CD4-positive, alpha-beta T cell (primary cell): ENCODE measurements around the gene PRKCG. TPM values are rescaled to one million over a fixed set of nuclear protein-coding genes. Genes with fewer than 3 reads are reported as not detected.
"Not testable (repeated sequence)": the region's sequence is repeated elsewhere in the genome, so short reads cannot be mapped to it uniquely, and the experiment has no call there.

Experiments used
- ATAC-seq: fragments of 200-7000 bp; cut with Tn5 transposase; one replicate; pipeline ENCODE4 v1.10.0; 2022; ENCODE audit warnings: mild to moderate bottlenecking; ENCODE audit not compliant: poor library complexity
- CTCF ChIA-PET: fragments of 350-600 bp; sonication (Branson Sonifier 250); formaldehyde crosslinking; loops from one replicate; lab custom pipeline; 2021; ENCODE audit warnings: antibody characterized with exemption, inconsistent platforms; lab: Charles Lee
- POLR2A ChIA-PET: fragments of 350-600 bp; sonication (Branson Sonifier 250); formaldehyde crosslinking; loops from one replicate; lab custom pipeline; 2021; ENCODE audit warnings: antibody characterized with exemption, inconsistent platforms; lab: Charles Lee
- DNase-seq, 14 experiments: peaks; one replicate each; pipeline ENCODE4 v3.0.0-alpha.2; 2013 to 2020; ENCODE audit warnings: mixed read lengths in 2 of 14
- H3K27ac ChIP-seq, 2 donors: one replicate each; pipeline versions ENCODE4 v1.5.1 to v1.7.0; 2013; ENCODE audit warnings: low read length in 2 of 2, low read depth in 1 of 2, mild to moderate bottlenecking in 1 of 2
- H3K27me3 ChIP-seq, 2 experiments: 1 replicate in 1 of 2; 2 replicates in 1 of 2; pipeline versions ENCODE4 v1.6.1 to v1.7.0; 2013; ENCODE audit warnings: low read length in 2 of 2, control low read depth in 1 of 2, mild to moderate bottlenecking in 1 of 2, moderate library complexity in 1 of 2; ENCODE audit not compliant: insufficient read depth in 2 of 2, control insufficient read depth in 1 of 2
- H3K36me3 ChIP-seq: one replicate; pipeline ENCODE4 v1.6.1; 2013; ENCODE audit warnings: low read length, control low read depth; ENCODE audit not compliant: insufficient read depth
- H3K4me1 ChIP-seq: one replicate; pipeline ENCODE4 v1.6.1; 2013; ENCODE audit warnings: low read length, control low read depth; ENCODE audit not compliant: insufficient read depth
- H3K4me3 ChIP-seq: one replicate; pipeline ENCODE4 v1.5.1; 2013; ENCODE audit warnings: mild to moderate bottlenecking, low read length, moderate library complexity
- H3K9me3 ChIP-seq, 2 experiments: 1 replicate in 1 of 2; 2 replicates in 1 of 2; pipeline versions ENCODE4 v1.6.1 to v1.7.0; 2013; ENCODE audit warnings: low read length in 2 of 2, mild to moderate bottlenecking in 2 of 2, control low read depth in 1 of 2, moderate library complexity in 1 of 2; ENCODE audit not compliant: control insufficient read depth in 1 of 2, insufficient read depth in 1 of 2
- H3K27ac Mint-ChIP-seq: one replicate; pipeline ENCODE4 v1.8.0; 2020; ENCODE audit warnings: mixed read lengths
- H3K27me3 Mint-ChIP-seq: one replicate; pipeline ENCODE4 v1.8.0; 2021; ENCODE audit warnings: mixed read lengths
- H3K36me3 Mint-ChIP-seq: one replicate; pipeline ENCODE4 v1.8.0; 2021; ENCODE audit warnings: low read depth, mixed read lengths
- H3K4me1 Mint-ChIP-seq: one replicate; pipeline ENCODE4 v1.8.0; 2021; ENCODE audit warnings: low read depth, mixed read lengths
- H3K4me3 Mint-ChIP-seq: one replicate; pipeline ENCODE4 v1.8.0; 2020; ENCODE audit warnings: mild to moderate bottlenecking, mixed read lengths
- H3K9me3 Mint-ChIP-seq: one replicate; pipeline ENCODE4 v1.8.0; 2020; ENCODE audit warnings: mixed read lengths
- intact Hi-C, 2 experiments: fragments of 100-400 bp; cut with DNase I in 1 of 2; cut with micrococcal nuclease in 1 of 2; formaldehyde crosslinking; loops; one replicate each; pipeline versions ENCODE4 v1.15.1 to v1.9.0; 2023 to 2025; cut with DNase I, micrococcal nuclease
- polyA plus RNA-seq, 2 donors: library from polyadenylated mRNA; unstranded; fragments of 120-200 nt; gene quantifications; one replicate each; pipeline ENCODE4 v1.2.1, GENCODE V29; 2013
- total RNA-seq, 174 experiments: library from RNA in 2 of 174; stranded (reverse) in 2 of 174; gene quantifications; one replicate each; pipeline ENCODE4 v1.2.3 and lab custom pipeline; 2021 to 2026
- TF ChIP-seq, protein P1 (sequence below): fragments of 200-600 bp; IDR thresholded peaks from one replicate; pipeline ENCODE4 v1.8.0; 2022; ENCODE audit warnings: antibody characterized with exemption, mild to moderate bottlenecking

PRKCG gene
- 1 to 10 TPM; 1.5 to 1.6 TPM for total RNA-seq
- not detected for polyA plus RNA-seq (2013, experiment 1 of 2)
- 0.14 TPM for polyA plus RNA-seq (2013, experiment 2 of 2)
- 0 to 2.5 (median 0.05) reads per million in 172 experiments for total RNA-seq (lab: John Stamatoyannopoulos, UW)

DNA sequence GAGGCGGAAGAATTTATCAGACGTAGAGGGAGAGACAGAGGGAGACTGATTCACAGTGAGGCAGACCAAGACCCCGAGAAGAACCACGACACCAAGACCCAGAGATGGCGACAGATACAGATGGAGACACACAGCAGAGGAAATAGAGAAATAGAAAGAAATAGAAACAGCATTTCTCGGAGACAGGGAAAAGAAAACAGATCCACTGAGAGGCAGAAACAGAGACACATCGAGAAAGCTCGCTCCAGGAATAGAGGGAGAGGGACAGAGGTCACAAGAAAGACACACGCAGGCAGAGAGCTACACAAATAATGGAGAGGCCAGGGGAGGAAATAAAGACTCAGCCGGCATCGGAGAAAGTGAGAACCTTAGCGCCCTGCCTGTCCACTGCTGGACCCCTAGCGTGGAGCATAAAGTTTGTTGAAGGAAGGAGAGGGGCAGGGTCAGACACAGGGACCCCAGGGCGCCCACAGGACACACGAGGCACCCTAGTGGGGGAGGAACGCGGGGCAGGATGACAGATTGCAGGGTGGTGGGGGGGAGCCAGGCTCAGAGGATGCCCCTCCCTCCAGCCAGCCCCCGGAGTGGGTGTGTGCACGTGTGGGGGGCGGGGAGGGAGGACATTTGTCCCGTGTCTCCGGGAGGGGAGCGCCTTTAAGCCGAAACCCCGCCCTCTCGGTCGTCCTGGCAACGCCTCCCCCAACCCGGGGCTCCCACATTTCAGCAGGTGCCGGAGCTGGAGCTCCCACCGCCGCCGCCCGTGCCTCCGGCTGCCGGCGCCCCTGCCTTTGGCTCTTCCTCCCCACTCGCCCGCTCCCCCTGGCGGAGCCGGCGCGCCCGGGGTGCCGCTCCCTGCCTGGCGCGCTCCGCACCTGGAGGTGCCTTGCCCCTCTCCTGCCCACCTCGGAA, at the start of gene PRKCG:
PRKCG (plus strand) TSS at position 716 of the 909 bp plus-strand sequence. CDS start 298 bp downstream, outside the sequence.
- no peaks in the 10 kb centered on the region for H3K9me3 Mint-ChIP-seq
- ChIA-PET POLR2A (interaction anchor here (0.7 to 1.4 kb wide), 4 partner anchors 9 to 39 kb away, joined by 3 to 17 read pairs (median 6); partner anchors contain the start of gene MYADM), CTCF (interaction anchor here (0.6 to 1.9 kb wide), 7 partner anchors 9 to 38 kb away, joined by 3 to 17 read pairs (median 4); partner anchors contain the start of gene MYADM)
- TF ChIP-seq, protein P1, sequence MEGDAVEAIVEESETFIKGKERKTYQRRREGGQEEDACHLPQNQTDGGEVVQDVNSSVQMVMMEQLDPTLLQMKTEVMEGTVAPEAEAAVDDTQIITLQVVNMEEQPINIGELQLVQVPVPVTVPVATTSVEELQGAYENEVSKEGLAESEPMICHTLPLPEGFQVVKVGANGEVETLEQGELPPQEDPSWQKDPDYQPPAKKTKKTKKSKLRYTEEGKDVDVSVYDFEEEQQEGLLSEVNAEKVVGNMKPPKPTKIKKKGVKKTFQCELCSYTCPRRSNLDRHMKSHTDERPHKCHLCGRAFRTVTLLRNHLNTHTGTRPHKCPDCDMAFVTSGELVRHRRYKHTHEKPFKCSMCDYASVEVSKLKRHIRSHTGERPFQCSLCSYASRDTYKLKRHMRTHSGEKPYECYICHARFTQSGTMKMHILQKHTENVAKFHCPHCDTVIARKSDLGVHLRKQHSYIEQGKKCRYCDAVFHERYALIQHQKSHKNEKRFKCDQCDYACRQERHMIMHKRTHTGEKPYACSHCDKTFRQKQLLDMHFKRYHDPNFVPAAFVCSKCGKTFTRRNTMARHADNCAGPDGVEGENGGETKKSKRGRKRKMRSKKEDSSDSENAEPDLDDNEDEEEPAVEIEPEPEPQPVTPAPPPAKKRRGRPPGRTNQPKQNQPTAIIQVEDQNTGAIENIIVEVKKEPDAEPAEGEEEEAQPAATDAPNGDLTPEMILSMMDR = peak; percentile 85
- Histone ChIP-seq H3K36me3 (no peaks in the 10 kb centered on the region), H3K4me3 (peak within 1 kb of the TSS; percentile 37), H3K27ac (no peak within 1 kb of the TSS), H3K9me3 (peaks cover 0 to 11% of the 10 kb centered on the region in 2 experiments), H3K27me3 (peaks cover 47 to 53% of the 10 kb centered on the region in 2 experiments), H3K4me1 (peaks cover 58% of the 10 kb centered on the region)
- peak in 13 of 14 experiments; percentile 36 to 88 (median 60) for DNase-seq
- peaks cover 24% of the 10 kb centered on the region for H3K4me1 Mint-ChIP-seq
- H3K27ac Mint-ChIP-seq = no peak within 1 kb of the TSS
- H3K36me3 Mint-ChIP-seq = peaks cover 8% of the 10 kb centered on the region
- peaks cover 39% of the 10 kb centered on the region for H3K27me3 Mint-ChIP-seq
- H3K4me3 Mint-ChIP-seq = peak within 1 kb of the TSS; percentile 30
- ATAC-seq = peak; percentile 53
- intact Hi-C loops = loop anchor here (1.0 to 2.0 kb wide), 4 partner anchors 14 to 39 kb away; partner anchors contain the start of gene MYADM (in 1 of the 2)

DNA sequence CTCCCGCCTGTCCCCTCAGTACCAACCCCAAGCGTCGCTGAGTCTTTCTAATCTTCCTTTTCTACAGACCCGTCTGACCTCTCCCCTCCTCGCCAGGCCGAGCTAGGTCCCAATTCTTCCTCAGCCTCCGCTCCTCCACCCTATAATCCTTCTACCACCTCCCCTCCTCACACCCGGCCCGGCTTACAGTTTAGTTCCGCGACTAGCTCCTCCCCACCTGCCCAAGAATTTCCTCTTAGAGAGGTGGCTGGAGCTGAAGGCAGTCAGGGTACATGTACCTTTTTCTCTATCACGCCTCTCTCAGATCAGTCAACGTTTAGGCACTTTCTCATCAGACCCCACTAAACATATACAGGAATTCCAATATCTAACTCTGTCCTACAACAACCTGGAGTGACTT, 49.1 kb upstream of the PRKCG start:
- H3K27me3 ChIP-seq, H3K27ac Mint-ChIP-seq, H3K27ac ChIP-seq, H3K36me3 ChIP-seq, H3K4me1 Mint-ChIP-seq, H3K4me1 ChIP-seq, H3K9me3 ChIP-seq, H3K36me3 Mint-ChIP-seq, intact Hi-C loops, POLR2A ChIA-PET, ATAC-seq, H3K4me3 Mint-ChIP-seq, H3K9me3 Mint-ChIP-seq, H3K4me3 ChIP-seq, DNase-seq, CTCF ChIA-PET: not testable (repeated sequence)
- peaks cover 48% of the 10 kb centered on the region for H3K27me3 Mint-ChIP-seq

DNA sequence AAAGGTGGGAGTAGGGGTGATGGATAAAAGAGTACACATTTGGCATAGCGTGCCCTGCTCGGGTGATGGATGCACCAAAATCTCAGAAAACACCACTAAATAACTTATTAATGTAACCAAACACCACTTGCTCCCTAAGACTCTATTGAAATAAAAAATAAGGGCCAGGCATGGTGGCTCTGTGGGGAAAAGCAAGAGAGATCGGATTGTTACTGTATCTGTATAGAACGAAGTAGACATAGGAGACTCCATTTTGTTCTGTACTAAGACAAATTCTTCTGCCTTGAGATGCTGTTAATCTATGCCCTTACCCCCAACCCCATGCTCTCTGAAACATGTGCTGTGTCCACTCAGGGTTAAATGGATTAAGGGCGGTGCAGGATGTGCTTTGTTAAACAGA, 43.6 kb upstream of the PRKCG start:
- H3K4me1 Mint-ChIP-seq, intact Hi-C loops, H3K9me3 Mint-ChIP-seq, CTCF ChIA-PET, DNase-seq, POLR2A ChIA-PET, H3K36me3 ChIP-seq, ATAC-seq, H3K36me3 Mint-ChIP-seq, H3K27me3 ChIP-seq, H3K4me3 Mint-ChIP-seq, H3K27ac ChIP-seq, H3K4me3 ChIP-seq, H3K27ac Mint-ChIP-seq, H3K4me1 ChIP-seq, H3K9me3 ChIP-seq: not testable (repeated sequence)
- H3K27me3 Mint-ChIP-seq = peaks cover 24% of the 10 kb centered on the region

DNA sequence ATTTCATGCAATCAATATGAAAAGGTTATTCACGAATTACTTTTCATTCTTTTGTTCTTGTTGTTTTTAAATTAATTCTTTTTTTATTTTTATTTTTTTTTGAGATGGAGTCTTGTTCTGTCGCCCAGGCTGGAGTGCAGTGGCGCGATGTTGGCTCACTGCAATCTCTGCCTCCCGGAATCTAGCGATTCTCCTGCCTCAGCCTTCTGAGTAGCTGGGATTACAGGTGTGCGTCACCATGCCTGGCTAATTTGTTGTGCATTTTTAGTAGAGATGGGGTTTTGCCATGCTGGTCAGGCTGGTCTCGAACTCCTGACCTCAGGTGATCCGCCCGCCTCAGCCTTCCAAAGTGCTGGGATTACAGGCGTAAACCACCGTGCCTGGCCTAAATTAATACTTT, 41.8 kb upstream of the PRKCG start:
- H3K9me3 Mint-ChIP-seq, H3K27ac Mint-ChIP-seq, intact Hi-C loops, H3K4me1 Mint-ChIP-seq, H3K4me1 ChIP-seq, H3K36me3 Mint-ChIP-seq, POLR2A ChIA-PET, H3K27ac ChIP-seq, H3K9me3 ChIP-seq, ATAC-seq, H3K4me3 Mint-ChIP-seq, H3K36me3 ChIP-seq, H3K27me3 ChIP-seq, CTCF ChIA-PET, DNase-seq, H3K4me3 ChIP-seq: not testable (repeated sequence)
- peaks cover 19% of the 10 kb centered on the region for H3K27me3 Mint-ChIP-seq

DNA sequence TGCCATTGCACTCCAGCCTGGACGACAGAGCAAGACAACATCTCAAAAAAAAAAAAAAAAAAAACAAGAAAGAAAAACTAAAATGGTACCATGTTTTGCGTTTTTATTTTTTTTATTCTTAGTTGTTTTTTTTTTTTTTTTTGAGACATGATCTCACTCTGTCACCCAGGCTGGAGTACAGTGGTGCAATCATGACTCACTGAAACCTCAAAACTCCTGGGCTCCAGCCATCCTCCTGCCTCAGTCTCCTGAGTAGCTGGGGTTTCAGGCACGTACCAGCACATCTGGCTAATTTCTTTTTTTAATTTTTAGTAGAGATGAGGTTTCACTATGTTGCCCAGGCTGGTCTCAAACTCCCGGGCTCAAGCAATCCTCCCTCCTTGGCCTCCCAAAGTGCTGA, 41.1 kb upstream of the PRKCG start:
- ATAC-seq, H3K27me3 ChIP-seq, H3K4me1 Mint-ChIP-seq, H3K4me1 ChIP-seq, H3K36me3 ChIP-seq, H3K27ac Mint-ChIP-seq, H3K9me3 Mint-ChIP-seq, POLR2A ChIA-PET, H3K9me3 ChIP-seq, H3K4me3 Mint-ChIP-seq, H3K36me3 Mint-ChIP-seq, intact Hi-C loops, H3K4me3 ChIP-seq, H3K27ac ChIP-seq: not testable (repeated sequence)
- DNase-seq = peak in 2 of 14 experiments; percentile 46 to 54
- peaks cover 19% of the 10 kb centered on the region for H3K27me3 Mint-ChIP-seq
- CTCF ChIA-PET = interaction anchor here (0.6 to 1.2 kb wide), 3 partner anchors 42 to 189 kb away, joined by 3 to 6 read pairs (median 3); no protein-coding TSS in a partner anchor
